Measurements from ENCODE around the gene GEMIN7. TPM values are rescaled to one million over a fixed set of nuclear protein-coding genes. Genes with fewer than 3 reads are reported as not detected.
A peak's percentile ranks its signal among the peaks of the same experiment; 100 is the strongest.

GEMIN7 gene
- polyA plus RNA-seq, 2 of the 4 experiments (the other 2 are of a cell fraction), result 42.2 to 86.0 TPM

DNA sequence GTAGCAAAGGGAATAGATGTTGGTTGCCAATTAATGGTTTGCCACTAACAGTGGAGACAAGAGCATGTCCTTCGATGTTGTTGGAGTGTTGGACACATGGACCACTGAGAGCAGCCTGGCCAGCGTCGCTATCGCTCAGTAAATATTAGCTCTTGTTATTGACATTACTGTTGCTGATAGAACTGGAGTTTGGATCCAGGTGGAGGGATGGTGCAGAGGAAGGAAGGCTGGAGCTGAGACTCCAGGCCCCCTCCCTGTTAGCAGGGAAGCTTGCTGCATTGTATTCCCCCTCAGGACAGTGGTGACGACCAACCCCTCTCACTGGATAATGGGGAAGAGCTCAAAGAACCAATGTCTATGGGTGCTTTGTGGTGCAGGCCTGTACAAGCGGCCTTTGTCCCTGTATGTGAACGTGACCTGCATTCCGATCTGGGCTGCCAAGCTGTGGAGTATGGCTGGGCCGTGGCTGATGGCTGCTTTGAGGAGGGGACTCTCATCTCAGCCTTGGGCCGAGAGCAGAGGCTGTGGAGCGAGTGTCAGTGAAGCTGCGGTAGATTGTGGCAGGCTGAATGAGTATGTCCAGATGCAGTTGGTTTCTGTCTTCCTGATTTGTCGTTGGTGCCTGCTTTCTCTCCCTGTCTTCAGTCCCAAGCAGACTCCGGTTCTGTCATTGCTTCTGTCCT is 33.2 kb upstream of the GEMIN7 start:
- WGBS (ENCODE audit: missing lambda C conversion rate), result 82% methylated on average over 14 of the region's 14 CpGs
- ChIA-PET CTCF (interaction anchor here (0.9 to 10.8 kb wide), 3 partner anchors 8 to 22 kb away, joined by 3 to 152 read pairs (median 4); no protein-coding TSS in a partner anchor), POLR2A (interaction anchor here (1.4 kb wide), 1 partner anchor 33 kb away, joined by 4 read pairs; the partner anchor contains the start of gene GEMIN7)
- ATAC-seq, result 0 out of 6 replicates have a peak, but pooled peaks of 1 of the 2 experiments have one; percentile 36
- Histone ChIP-seq H3K9me3 (no peaks in the 10 kb centered on the region), H3K4me2 (no peak overlapping the region), H3K4me3 (no peak overlapping the region), H3K27ac (no peak overlapping the region), H3K4me1 (0 out of 3 replicates have a peak, but pooled peaks cover under 1% of the 10 kb centered on the region)
- FAIRE-seq, result no peak
- DNase-seq (ENCODE audit: low read depth in 1 of 2, low spot score in 1 of 2), result no peak
- TF ChIP-seq PHF8 (IDR thresholded peaks at IDR 0.05; ENCODE audit: borderline replicate concordance, low read depth), result no peak
- no peak for TF ChIP-seq POLR2A (IDR thresholded peaks at IDR 0.05; ENCODE audit: low read length)
- TF ChIP-seq, protein P1, sequence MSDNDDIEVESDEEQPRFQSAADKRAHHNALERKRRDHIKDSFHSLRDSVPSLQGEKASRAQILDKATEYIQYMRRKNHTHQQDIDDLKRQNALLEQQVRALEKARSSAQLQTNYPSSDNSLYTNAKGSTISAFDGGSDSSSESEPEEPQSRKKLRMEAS (IDR thresholded peaks at IDR 0.05), result no peak
- TF ChIP-seq GATA3 (IDR thresholded peaks at IDR 0.05; ENCODE audit: borderline replicate concordance), result no peak
- TF ChIP-seq FOXS1 (CRISPR knock-in tag; IDR thresholded peaks at IDR 0.05), result no peak
- TF ChIP-seq, protein P2, sequence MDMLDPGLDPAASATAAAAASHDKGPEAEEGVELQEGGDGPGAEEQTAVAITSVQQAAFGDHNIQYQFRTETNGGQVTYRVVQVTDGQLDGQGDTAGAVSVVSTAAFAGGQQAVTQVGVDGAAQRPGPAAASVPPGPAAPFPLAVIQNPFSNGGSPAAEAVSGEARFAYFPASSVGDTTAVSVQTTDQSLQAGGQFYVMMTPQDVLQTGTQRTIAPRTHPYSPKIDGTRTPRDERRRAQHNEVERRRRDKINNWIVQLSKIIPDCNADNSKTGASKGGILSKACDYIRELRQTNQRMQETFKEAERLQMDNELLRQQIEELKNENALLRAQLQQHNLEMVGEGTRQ (IDR thresholded peaks at IDR 0.05), result no peak
- TF ChIP-seq, protein P3, sequence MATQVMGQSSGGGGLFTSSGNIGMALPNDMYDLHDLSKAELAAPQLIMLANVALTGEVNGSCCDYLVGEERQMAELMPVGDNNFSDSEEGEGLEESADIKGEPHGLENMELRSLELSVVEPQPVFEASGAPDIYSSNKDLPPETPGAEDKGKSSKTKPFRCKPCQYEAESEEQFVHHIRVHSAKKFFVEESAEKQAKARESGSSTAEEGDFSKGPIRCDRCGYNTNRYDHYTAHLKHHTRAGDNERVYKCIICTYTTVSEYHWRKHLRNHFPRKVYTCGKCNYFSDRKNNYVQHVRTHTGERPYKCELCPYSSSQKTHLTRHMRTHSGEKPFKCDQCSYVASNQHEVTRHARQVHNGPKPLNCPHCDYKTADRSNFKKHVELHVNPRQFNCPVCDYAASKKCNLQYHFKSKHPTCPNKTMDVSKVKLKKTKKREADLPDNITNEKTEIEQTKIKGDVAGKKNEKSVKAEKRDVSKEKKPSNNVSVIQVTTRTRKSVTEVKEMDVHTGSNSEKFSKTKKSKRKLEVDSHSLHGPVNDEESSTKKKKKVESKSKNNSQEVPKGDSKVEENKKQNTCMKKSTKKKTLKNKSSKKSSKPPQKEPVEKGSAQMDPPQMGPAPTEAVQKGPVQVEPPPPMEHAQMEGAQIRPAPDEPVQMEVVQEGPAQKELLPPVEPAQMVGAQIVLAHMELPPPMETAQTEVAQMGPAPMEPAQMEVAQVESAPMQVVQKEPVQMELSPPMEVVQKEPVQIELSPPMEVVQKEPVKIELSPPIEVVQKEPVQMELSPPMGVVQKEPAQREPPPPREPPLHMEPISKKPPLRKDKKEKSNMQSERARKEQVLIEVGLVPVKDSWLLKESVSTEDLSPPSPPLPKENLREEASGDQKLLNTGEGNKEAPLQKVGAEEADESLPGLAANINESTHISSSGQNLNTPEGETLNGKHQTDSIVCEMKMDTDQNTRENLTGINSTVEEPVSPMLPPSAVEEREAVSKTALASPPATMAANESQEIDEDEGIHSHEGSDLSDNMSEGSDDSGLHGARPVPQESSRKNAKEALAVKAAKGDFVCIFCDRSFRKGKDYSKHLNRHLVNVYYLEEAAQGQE (IDR thresholded peaks at IDR 0.05), result no peak
- TF ChIP-seq NFE2L2 (conservative IDR thresholded peaks at IDR 0.05; ENCODE audit: low read length), result no peak
- TF ChIP-seq, protein P4, sequence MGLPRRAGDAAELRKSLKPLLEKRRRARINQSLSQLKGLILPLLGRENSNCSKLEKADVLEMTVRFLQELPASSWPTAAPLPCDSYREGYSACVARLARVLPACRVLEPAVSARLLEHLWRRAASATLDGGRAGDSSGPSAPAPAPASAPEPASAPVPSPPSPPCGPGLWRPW (IDR thresholded peaks at IDR 0.05), result no peak
- TF ChIP-seq NR3C1 (IDR thresholded peaks at IDR 0.05), result no peak
- TF ChIP-seq, protein P5, sequence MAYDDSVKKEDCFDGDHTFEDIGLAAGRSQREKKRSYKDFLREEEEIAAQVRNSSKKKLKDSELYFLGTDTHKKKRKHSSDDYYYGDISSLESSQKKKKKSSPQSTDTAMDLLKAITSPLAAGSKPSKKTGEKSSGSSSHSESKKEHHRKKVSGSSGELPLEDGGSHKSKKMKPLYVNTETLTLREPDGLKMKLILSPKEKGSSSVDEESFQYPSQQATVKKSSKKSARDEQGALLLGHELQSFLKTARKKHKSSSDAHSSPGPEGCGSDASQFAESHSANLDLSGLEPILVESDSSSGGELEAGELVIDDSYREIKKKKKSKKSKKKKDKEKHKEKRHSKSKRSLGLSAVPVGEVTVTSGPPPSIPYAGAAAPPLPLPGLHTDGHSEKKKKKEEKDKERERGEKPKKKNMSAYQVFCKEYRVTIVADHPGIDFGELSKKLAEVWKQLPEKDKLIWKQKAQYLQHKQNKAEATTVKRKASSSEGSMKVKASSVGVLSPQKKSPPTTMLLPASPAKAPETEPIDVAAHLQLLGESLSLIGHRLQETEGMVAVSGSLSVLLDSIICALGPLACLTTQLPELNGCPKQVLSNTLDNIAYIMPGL (CRISPR knock-in tag; IDR thresholded peaks at IDR 0.05; ENCODE audit: borderline replicate concordance), result no peak
- no peak for TF ChIP-seq RFX5 (IDR thresholded peaks at IDR 0.05)
- TF ChIP-seq, protein P6, sequence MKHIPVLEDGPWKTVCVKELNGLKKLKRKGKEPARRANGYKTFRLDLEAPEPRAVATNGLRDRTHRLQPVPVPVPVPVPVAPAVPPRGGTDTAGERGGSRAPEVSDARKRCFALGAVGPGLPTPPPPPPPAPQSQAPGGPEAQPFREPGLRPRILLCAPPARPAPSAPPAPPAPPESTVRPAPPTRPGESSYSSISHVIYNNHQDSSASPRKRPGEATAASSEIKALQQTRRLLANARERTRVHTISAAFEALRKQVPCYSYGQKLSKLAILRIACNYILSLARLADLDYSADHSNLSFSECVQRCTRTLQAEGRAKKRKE (CRISPR knock-in tag; IDR thresholded peaks at IDR 0.05; ENCODE audit: low read depth), result no peak
- TF ChIP-seq RAD21 (conservative IDR thresholded peaks at IDR 0.05 in 1 of 2, IDR thresholded peaks at IDR 0.05 in 1 of 2), result no peak
- TF ChIP-seq ESRRA (IDR thresholded peaks at IDR 0.05; ENCODE audit: borderline replicate concordance, low read length), result no peak
- TF ChIP-seq MAFK (IDR thresholded peaks at IDR 0.05; ENCODE audit: partially characterized antibody), result no peak
- TF ChIP-seq, protein P7, sequence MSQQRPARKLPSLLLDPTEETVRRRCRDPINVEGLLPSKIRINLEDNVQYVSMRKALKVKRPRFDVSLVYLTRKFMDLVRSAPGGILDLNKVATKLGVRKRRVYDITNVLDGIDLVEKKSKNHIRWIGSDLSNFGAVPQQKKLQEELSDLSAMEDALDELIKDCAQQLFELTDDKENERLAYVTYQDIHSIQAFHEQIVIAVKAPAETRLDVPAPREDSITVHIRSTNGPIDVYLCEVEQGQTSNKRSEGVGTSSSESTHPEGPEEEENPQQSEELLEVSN (IDR thresholded peaks at IDR 0.05; ENCODE audit: borderline replicate concordance, low read depth), result no peak

Data from A549 (cell line).